ENCODE results near the gene ADAMTSL3.

Gene ADAMTSL3

DNA sequence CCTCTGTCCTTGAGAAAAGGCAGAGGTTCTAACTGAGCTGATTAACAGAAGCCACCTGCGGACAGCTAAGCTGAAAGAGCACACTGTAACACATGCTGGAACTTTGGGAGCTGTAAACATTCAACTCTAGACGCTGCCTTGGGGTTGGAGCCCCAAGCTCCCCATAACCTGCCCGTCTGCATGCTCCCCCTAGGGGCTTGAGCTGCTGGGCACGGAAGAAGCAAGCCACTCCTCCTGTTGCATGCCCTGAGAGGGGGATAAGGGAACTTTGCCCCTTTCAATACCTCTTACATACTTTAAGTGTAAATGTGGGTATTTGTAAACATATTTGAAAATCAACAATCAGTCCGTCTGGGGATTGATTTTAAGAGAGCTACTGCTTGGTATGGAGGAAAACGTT, 188.4 kb downstream of the ADAMTSL3 start:
- no peak for DNase-seq

DNA sequence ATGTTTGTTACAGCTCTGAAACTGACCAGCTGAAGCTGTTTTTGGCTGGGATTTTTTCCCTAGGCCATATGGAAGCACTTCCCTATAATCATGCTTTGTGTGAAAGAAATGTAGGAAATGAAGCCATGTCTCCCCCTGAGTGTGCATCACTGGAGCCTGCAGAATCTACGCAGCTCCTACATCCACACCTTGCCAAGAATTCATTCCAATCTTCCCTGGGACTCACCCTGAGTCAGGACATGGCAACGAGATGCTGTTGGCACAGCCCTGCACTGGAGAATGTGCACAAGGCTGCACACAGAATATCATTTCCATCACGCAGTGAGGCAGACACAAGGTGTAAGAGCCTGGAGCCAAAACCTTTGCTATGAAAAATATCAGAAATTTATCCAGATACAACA, 189.5 kb downstream of the ADAMTSL3 start:
- DNase-seq: no peak

DNA sequence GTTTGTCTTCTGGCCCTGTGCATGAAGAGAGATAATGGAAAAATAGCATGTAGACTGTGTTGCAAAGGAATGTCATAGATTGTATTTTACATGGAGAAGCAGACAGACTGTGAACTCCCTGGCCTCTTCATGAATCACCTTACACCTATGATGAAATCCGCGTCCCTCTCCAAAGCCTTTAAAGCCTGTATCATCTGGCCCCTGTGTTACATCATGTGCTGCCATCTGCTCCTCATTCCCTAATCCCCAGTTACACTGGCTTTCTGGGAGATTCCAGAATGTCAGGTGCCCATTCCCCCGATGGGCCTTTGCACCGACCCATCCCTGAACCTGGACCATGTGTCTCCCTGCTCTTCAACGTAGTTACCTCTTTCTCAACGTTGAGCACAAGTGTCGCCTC, 190.8 kb downstream of the ADAMTSL3 start:
- peak; percentile 7 for DNase-seq

DNA sequence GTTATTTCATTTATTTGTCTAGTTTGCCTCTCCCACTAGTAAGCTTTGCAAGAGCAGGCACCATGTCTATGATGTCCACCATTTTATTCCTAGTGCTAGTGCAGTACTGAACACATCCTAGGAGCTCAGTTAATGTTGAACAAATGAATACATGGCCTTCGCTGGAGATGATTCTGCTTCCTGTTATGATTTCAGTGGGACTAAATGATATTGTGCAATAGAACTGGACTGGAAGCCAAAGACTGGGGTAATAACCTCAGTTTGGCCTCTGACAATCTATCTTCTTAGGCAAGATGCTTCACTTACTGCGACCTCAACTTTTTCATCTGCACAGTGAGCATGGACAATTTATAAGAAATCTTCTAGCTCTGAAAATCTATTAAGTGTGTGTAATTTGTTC, 191.3 kb downstream of the ADAMTSL3 start:
- DNase-seq: no peak

DNA sequence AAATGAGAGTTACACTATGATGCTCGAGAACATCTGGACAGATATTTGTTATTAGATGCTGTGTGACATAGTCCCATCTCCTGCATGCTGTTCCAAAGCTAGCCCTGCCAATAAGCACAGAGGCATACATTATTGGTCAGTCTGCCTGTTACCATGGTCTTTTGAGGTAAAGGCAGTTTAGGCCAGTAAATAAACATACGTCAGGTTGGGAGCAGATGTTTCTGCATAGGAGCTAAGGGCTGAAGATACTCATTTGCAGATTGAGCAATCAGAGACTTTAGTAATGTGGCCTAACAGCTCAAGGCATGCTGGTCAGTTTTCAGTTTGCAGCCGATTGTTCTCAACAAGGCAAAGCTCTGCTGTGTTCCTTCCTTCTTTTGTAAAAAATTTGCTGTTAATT, 192.9 kb downstream of the ADAMTSL3 start:
- peak; percentile 37 for DNase-seq

DNA sequence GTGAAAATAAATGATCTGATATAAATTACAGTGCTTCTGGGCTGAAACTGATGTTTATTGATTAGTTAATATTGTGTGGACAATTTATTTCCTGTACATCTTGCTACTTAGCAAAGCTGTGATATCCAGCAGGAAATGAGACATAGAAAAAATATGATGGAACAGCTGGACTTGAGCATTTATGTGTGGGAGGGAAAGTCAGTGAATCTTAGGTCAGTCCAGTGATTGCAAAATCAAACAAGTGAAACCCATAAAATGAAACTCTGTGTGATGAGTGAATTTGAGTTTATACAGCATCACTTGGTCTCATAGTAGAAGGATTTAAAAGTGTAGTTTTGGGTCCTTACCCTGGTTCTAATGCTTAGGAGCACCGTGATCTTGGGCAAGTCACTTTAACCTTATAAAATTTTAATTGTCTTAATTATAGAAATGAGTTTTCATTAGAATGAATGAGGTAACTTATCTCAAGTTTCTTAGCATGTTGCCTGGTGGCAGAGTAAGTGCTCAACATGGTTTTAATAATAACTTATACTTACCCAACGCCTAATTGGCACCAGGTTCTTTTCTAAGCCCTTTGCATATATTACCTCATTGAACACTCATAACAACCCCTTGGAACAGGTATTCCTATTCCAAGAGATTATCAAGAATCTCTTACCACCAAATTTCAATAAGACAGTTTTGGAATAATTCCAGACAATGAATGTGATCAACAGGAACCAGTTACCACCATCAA, 194.6 kb downstream of the ADAMTSL3 start:
- no peak for DNase-seq

DNA sequence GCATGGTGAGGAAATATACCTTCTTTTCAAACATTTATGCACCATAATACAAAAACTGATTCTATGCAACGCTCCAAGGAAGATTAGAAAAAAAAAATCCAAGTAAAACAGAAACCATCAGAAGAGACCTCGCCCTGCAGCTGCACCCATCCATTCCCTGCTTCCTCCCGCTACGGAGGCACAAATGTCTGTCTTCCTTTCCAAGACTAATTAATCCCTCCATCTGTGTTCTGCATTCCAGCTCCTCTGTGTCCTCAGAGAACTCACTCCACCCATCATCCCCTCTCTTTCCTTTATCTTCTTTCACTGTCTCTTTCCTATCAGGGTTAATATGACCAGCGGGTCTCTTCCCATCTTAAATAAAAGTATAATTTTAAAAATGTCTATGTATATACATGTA, 196.1 kb downstream of the ADAMTSL3 start:
- DNase-seq: no peak

DNA sequence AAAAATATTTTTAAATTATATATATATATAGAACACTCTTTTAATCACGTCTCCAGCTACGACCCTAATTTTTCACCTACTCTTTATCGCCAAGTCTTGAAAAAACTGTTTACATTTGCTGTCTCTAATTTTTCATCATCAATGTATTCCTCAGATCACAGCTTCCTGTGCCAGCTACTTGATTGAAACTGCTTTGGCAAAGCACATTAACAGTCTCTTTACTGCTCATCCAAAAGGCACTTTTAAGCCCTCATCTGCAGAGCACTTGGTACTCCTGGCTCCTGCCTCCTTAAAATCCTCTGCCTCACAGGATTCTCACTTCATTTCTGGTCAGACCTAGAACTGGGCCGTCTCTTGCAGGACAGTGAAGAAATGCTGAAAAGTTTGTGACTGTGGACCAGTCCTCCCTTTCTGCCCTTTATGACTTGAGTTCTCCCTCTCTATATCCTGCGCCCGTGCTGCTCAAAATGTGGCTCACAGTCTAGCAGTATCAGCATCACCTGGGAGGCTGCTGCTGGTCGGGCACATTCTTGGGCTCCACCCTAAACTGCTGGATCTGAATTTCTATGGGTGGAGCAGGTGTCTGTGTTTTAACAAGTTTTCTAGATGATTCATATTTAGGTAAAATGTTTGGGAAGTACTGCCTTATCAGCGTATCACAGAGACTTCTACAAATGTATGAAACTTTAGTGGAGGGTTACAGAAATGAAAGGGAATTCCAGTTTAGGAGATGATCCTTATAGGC, 196.8 kb downstream of the ADAMTSL3 start:
- no peak for DNase-seq

DNA sequence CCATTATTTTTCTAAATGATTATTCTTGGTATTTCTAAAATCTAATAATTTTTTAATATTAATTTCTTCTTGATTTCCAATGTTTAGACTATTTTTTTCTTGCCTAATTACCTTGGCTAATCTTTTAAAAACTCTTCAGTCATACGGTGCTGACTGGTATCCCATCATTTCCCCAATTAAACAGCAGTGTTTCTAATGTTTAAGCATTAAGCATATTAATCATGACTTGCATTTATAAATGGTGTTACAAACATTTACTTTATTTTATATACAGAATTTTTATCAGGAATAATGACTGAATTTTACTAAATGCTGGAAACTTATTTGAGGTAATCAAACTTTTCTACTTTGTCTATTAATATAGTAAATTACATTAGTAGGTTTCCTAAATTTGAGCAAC, 199.3 kb downstream of the ADAMTSL3 start:
- DNase-seq: no peak

DNA sequence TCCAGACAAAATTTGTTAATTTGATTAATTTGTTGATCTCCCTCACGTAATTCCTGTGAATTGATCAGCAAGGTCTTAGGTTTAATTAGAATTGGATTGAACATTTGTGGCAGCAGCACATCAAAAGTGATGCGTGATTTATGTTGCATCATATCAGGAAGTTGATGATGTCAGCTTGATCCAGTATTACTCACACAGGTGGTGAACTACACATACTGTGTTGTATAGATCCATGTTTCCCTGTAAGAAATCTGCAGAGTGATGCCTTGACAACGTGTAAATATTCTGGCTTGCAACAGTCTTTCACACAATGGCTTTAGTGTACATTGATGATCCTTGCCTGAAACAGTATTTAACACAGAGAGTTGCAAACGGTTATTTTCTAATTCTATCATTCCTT, 200.4 kb downstream of the ADAMTSL3 start:
- DNase-seq: no peak

DNA sequence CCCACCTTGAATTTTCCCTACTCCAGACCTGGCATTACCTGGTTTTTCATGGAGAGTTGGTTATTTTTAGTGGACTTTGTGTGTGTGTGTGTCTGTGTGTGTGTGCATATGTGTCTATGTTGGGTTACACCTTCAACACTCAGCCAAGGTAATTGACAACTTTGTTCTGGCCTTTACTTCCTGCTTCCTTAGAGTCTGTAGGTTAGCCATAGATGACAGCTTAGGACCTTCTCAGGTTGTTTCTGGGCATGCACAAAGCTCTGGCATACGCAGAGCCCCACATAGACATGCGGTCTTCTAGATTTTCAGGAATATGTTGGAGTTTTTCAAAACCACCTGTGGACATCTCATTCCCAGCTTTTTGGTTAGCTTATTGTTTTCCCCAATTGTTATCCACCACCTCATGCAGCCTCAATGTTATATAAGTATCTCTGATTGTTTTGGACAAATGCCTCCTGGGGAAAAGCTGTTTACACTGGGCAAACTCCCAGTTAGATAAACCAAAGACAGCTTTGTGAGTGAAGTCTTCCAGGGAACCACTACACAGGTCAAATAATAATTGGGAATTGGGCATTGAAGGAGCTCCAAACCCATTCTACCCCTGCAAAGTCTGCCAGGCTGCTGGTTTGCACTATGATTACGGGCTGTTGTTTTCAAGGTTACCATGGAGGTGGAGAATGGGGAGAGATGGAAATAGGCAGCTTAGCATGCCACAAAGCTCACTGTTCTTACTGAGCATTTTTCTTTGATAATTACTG, 201.2 kb downstream of the ADAMTSL3 start:
- no peak for DNase-seq

DNA sequence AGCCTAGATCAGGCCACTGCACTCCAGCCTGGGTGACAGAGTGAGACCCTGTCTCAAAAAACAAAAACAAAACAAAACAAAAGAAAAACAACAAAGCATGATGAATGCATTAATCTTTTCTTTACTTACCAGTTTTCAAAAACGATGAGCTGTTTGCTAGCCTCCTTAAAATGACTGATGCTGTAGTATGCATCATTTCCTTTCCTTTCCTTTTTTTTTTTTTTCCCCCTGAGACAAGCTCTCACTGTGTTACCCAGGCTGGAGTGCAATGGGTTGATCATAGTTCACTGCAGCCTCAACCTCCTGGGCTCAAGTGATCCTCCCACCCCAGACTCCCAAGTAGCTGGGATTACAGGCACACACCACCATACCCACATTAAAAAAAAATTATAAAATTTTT, 202.0 kb downstream of the ADAMTSL3 start:
- no peak for DNase-seq

DNA sequence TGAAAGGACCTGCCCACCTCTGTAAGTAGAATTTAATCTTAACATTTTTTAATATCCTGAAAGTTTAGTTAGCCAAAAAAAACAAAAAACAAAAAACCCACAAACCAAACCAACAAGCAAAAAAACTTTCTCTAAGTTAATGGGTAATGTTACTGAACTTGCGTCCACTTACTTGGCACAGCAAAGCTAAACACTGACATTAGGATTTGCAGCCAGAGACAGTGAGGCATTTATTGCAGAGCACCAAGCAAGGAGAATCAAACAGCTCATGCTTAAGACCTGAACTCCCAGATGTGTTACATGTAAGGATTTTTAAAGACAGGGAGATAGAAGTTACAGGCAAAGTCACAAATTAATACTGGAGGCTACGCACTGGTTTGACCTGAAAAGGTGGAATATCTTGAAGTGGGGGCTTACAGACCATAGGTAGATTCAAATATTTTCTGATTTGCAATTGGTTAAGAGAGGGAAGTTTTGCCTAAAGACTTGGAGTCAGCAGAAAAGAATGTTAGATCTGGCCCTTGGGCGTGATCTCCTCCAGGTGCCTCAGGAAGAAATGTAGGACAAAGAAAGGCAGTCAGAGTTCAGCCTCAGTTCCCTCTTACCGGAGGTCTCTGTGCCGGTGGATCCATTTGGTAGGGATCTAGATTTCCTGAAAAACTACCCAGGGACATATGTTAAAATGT, 205.0 kb downstream of the ADAMTSL3 start:
- DNase-seq: no peak

DNA sequence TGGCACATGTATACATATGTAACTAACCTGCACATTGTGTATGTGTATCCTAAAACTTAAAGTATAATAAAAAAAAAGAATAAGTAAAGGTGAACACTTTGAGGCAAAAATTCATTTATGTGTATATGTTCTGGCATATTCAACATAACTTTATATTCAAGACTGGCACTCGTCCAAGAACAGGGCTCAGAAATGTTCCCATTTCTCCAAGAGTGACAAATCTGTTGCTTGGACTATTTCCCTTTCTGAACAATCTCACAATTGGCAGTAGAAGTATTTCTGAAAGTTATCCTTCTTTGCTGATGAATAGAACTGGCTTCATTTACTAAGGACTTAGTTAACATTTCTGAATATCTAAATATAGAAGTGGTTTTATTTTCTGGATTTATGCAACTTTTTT, 212.8 kb downstream of the ADAMTSL3 start:
- DNase-seq: no peak

DNA sequence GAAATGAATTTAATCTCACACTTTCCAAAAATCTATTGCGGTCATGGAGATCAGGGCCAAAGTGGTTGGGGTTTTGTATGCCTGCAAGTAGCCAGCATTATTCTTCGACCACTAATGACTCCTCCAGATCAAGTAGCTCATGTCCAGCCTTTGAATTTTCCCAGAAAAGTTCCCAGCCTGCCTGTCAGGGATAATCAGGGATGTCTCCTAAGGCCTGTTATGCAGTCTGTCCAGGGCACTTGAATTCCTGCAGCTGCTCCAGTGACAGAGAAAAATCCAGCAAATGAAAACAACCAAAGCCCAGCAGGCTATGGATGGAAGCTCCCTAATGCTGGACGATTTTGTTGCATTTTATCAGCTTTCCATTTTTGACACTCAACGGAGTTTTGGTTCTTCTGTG, 215.4 kb downstream of the ADAMTSL3 start:
- DNase-seq: no peak

DNA sequence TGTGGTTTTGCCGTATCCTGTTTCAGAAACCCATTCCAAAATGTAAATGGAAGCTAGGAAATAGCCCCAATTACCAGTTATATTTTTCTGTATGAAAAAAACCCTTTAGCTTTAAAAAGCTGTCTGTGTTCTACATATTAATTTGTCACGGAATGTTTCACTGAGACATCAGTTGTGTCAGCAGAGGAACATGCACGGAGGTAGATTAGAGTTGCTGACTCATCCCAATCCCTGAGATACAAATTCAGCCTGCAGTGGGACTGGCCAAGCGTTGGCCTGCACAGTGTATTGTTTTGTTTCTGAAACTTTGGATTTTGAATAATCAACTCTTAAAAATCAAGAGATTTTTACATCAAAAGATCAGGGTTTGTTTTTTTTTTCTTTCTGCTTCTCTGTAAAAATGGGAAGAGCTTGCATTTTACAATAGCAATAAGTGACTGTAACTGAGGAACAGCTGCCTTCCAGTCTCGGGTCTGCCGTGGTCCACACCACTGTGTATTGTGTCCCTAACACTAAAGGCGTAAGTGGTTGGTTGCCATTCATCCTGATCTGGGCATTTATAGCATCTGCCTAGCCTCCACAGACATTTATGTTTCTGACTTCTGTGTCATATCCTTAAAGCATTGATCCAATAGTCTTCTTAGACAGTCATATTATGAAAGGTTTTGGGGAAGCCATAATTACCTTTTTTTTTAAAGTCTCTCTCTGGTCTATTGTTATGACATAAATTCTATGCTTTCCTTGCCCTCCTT, 218.1 kb downstream of the ADAMTSL3 start:
- no peak for DNase-seq

DNA sequence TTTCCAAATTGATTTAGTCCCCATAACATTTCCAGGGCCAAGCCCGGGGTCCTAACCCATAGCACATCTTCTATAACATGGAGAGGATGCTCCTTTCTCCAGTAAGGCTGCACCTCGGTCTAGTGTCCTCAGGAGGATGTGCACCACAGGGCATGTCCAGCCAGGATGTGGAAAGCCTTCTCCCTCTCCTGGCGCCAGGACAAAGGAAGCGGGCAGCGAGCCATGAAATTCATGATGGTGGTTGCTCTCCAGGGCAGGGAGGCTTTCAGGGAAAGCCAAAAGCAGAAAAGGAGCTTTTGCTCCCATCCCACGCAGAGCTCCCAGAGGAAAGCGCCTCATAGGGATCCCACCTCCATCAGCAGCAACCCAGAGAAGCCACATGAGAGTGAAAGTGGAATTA, 220.0 kb downstream of the ADAMTSL3 start:
- no peak for DNase-seq

DNA sequence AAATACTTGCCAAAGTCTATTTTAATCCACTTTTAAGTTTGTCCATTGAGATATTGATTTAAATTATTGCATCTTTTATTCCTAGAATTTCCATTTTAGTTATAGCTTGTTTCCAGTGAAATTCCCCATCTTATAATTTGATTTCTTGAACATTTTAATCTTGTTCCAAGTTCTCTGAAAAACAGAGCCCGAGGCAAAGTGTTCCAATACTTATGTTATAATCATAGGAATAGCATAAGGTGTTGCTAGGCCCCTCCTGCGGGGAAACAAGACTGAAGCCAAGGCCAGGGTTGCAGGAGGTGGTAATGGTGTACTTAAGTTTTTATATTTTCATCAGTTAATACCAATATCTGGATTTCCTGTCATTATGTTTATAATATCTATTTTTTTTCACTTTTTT, 226.6 kb downstream of the ADAMTSL3 start:
- DNase-seq: no peak

DNA sequence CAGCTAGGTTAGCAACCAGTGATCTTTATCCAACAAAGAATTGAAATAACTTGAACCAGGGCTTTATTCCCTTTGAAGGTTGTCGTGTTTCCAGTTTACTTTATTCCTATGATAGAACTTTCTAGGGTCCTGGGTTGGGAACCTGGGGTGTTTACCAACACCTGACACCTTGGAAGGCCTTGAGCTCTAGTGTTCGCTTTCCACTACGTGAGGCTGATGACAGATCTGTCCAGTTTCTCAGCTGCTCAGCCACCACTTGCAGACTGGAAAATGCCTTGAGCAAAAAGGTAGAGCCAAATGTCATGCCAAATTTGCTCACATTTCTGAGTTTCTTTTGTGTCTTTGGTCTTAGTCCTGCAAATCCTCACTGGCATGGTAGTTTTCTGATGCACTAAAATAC, 227.2 kb downstream of the ADAMTSL3 start:
- no peak for DNase-seq

DNA sequence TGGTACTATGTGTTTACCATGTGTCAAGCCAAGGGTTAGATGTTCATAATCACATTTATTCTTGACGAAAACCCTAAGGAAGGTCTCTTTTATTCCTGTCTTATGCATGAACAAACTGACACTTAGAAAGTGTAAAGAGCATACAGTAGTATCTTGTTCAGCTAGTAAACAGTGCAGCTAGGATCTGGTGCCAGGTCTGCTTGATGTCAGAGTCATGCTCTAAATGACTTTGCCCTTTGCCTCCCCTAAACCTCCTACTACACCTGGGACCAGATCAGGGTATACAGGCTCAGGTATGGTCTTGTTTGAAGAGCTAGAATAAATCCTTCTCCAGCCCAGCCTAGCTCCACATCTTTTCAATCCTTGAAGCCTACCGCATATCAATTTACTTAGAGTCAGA, 232.4 kb downstream of the ADAMTSL3 start:
- no peak for DNase-seq

DNA sequence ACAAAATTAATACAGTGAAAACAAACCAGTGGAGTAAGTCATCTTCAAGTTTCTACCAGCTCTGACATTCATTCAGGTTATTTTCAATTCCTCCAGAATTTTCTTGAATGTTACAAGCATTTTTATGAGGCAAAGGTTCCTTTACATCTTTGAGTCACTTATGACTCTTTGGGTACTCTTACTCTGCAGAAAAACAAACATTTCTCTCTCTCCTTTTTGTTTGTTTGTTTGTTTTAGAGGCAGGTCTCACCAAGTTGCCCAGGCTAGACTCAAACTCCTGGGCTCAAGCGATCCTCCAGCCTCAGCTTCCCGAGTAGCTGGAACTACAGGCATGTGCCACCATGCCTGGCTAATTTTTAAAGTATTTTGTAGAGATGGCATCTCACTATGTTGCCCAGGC, 233.5 kb downstream of the ADAMTSL3 start:
- DNase-seq: no peak

DNA sequence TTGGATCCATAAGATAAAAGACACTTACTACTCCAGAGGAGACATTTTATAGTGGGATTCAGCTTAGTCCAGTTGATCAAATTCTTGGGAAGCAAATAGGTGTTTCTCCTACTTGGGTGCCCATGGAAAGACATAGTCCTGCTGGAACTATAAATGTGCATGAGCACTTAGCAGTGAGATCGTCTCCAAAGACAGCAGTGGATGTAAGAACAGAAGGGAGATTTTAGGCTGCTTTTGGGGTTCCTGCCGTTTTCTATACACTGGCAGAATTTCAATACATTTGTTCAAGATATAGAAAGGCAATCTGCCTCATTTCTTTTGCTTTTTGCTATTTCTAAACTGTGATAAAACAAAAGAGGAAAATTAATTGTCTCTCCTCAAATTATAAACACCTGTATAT, 234.0 kb downstream of the ADAMTSL3 start:
- no peak for DNase-seq

DNA sequence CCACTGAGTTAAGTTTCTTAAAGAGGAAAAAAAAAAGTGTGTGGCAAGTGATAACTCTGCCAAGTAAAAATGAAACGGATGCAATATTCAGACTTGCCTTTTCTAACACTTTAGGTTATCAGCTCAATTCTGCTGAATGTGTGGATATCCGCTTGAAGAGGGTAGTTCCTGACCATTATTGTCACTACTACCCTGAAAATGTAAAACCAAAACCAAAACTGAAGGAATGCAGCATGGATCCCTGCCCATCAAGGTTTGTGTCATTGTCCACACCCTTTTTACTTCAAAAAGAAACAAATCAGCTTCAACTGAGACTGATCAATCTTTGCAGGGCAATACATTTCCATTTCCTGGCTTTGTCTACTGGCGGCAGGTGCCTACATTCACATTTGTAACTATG, 236.1 kb downstream of the ADAMTSL3 start:
- DNase-seq: no peak

Data from DMS 273 treated with DMSO at 0.1 percent for 48 hours (cell line).